Chondrocyte (in vitro differentiated cells): Measurements from ENCODE around the gene SETBP1. TPM values are rescaled to one million over a fixed set of nuclear protein-coding genes. Genes with fewer than 3 reads are reported as not detected.

Experiments used
- DNase-seq: peaks from one replicate; pipeline ENCODE4 v3.0.0; 2021; ENCODE audit warnings: mixed read lengths, low spot score
- H3K27ac Mint-ChIP-seq: one replicate; pipeline ENCODE4 v1.8.0; 2021; ENCODE audit warnings: mild to moderate bottlenecking, moderate library complexity, mixed read lengths; ENCODE audit not compliant: unreplicated experiment
- H3K27me3 Mint-ChIP-seq: 2 replicates; pipeline ENCODE4 v1.8.0; 2021; ENCODE audit warnings: low read depth, mixed read lengths
- H3K36me3 Mint-ChIP-seq: 2 replicates; pipeline ENCODE4 v1.8.0; 2021; ENCODE audit warnings: low read depth, mixed read lengths
- H3K4me1 Mint-ChIP-seq: 2 replicates; pipeline ENCODE4 v1.8.0; 2021; ENCODE audit warnings: low read depth, mild to moderate bottlenecking, mixed read lengths
- H3K4me3 Mint-ChIP-seq: one replicate; pipeline ENCODE4 v1.8.0; 2021; ENCODE audit warnings: mild to moderate bottlenecking, moderate library complexity, mixed read lengths; ENCODE audit not compliant: unreplicated experiment
- H3K9me3 Mint-ChIP-seq: 2 replicates; pipeline ENCODE4 v1.8.0; 2021; ENCODE audit warnings: low read depth, mixed read lengths
- microRNA-seq: library from miRNA; unstranded; fragments of <30 nt; microRNA quantifications from one replicate; pipeline ENCODE4 v1.2.0, GENCODE V29; 2020; ENCODE audit warnings: borderline number of aligned reads
- total RNA-seq: library from RNA; stranded (reverse); gene quantifications from 3 replicates; pipeline ENCODE4 v1.2.1, GENCODE V29; 2021
- TF ChIP-seq, protein P1 (sequence below): fragments of 200-600 bp; sonication (generic); IDR thresholded peaks from 2 replicates; pipeline ENCODE4 v1.5.0; 2021; ENCODE audit warnings: antibody characterized with exemption, mild to moderate bottlenecking, moderate library complexity

SETBP1 gene
- total RNA-seq, 1 donor from 2014 or later: 29.3 TPM

DNA sequence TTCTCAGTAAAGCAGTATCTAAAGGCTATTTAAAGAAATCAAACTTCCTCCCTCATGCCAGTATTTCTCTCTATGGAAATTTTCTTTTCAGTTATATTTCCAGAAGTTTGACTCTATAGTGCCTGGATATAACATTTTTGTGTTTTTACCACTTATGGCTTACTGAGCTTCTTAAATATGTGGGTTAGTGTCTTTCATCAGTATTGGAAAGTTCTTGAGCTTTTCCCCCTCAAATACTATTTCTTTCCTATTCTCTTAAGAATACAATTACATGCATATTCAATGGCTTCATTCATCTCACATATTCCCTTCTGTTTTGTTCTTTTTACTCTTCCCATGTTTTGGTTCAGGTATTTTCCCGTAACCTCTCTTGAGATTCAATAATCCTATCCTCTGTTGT, 432.0 kb downstream of the SETBP1 start:
- Mint-ChIP-seq H3K4me1 (peaks cover 3% of the 10 kb centered on the region), H3K27ac (no peak overlapping the region), H3K36me3 (no peaks in the 10 kb centered on the region), H3K27me3 (no peaks in the 10 kb centered on the region), H3K9me3 (peaks cover 12% of the 10 kb centered on the region), H3K4me3 (no peak overlapping the region)
- DNase-seq: no peak
- TF ChIP-seq, protein P1, sequence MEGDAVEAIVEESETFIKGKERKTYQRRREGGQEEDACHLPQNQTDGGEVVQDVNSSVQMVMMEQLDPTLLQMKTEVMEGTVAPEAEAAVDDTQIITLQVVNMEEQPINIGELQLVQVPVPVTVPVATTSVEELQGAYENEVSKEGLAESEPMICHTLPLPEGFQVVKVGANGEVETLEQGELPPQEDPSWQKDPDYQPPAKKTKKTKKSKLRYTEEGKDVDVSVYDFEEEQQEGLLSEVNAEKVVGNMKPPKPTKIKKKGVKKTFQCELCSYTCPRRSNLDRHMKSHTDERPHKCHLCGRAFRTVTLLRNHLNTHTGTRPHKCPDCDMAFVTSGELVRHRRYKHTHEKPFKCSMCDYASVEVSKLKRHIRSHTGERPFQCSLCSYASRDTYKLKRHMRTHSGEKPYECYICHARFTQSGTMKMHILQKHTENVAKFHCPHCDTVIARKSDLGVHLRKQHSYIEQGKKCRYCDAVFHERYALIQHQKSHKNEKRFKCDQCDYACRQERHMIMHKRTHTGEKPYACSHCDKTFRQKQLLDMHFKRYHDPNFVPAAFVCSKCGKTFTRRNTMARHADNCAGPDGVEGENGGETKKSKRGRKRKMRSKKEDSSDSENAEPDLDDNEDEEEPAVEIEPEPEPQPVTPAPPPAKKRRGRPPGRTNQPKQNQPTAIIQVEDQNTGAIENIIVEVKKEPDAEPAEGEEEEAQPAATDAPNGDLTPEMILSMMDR: no peak

DNA sequence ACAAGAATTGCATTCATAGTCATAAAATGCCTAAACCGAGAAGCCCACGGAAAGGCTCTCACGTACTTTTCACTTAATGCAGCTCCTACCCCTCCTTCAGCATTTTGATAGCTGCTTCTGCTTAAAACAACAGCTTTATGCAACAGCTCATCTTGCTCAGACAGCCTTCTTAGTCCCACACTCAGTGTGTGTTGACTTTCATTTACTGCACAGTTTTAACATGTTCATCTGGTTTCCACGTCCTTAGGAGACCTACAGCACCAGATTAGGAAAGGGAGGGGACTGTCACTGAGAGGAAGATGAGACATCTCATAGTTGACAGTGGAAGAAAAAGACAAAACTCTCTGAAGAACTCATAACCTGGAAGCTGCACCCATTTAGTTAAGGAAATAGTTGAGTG, 435.4 kb downstream of the SETBP1 start:
- DNase-seq: no peak
- Mint-ChIP-seq H3K4me3 (no peak overlapping the region), H3K27me3 (no peaks in the 10 kb centered on the region), H3K27ac (no peak overlapping the region), H3K36me3 (no peaks in the 10 kb centered on the region), H3K4me1 (peaks cover 11% of the 10 kb centered on the region), H3K9me3 (peaks cover 12% of the 10 kb centered on the region)
- TF ChIP-seq, protein P1: no peak

Small RNAs within 50 kb of the gene (microRNA-seq; reads per million reads assigned to microRNA genes)
- gene MIR4319: not detected
